ENCODE measurements around the gene PMF1. TPM values are rescaled to one million over a fixed set of nuclear protein-coding genes. Genes with fewer than 3 reads are reported as not detected.

PMF1 gene
- total and polyA plus RNA-seq, 2 experiments from 2014 or later: 44.4 to 47.7 TPM

- in situ Hi-C loops (cut with MboI): loop anchor here (10.0 kb wide), 2 partner anchors 84 to 134 kb away; no protein-coding TSS in a partner anchor
- Histone ChIP-seq H3F3A (ENCODE audit: insufficient read depth) (peaks cover 16% of the 10 kb centered on the region), H3K4me1 (ENCODE audit: insufficient read depth) (peaks cover 11% of the 10 kb centered on the region), H4K20me1 (ENCODE audit: insufficient read depth) (no peaks in the 10 kb centered on the region), H3K9ac (no peak overlapping the region), H3K27ac (no peak overlapping the region), H2AFZ (no peak overlapping the region), H3K9me2 (ENCODE audit: insufficient read depth) (no peaks in the 10 kb centered on the region), H3K4me3 (no peak overlapping the region), H3K36me3 (ENCODE audit: low read depth) (peaks cover 3% of the 10 kb centered on the region; the same call in 1 of the 2 replicates), H3K4me2 (ENCODE audit: unreplicated experiment) (no peak overlapping the region), H3K9me3 (ENCODE audit: low read depth) (no peaks in the 10 kb centered on the region), H3K79me2 (ENCODE audit: insufficient read depth) (no peaks in the 10 kb centered on the region), H3K27me3 (replicated peaks; ENCODE audit: insufficient read depth) (no peaks in the 10 kb centered on the region)
- no peak for DNase-seq
- WGBS, 2 experiments (ENCODE audit: low coverage in 1 of 2, low lambda C conversion rate in 2 of 2, missing lambda C conversion rate in 2 of 2): 85 to 88% methylated on average over 7 of the region's 7 CpGs
- TF ChIP-seq EZH2 (IDR thresholded peaks at IDR 0.05; ENCODE audit: insufficient read depth, poor library complexity, severe bottlenecking) (no peak), EZH2phosphoT487 (IDR thresholded peaks at IDR 0.05; ENCODE audit: insufficient read depth, low read depth) (no peak)
These were observed 15.7 kb downstream of the PMF1 start for GRCh38 chr1:156228501-156228900.

- Histone ChIP-seq H3F3A (ENCODE audit: insufficient read depth) (peaks cover 22% of the 10 kb centered on the region), H3K27ac (no peak overlapping the region), H3K9me3 (ENCODE audit: low read depth) (no peaks in the 10 kb centered on the region), H3K9ac (no peak overlapping the region), H3K4me3 (no peak overlapping the region), H3K4me1 (ENCODE audit: insufficient read depth) (peaks cover 16% of the 10 kb centered on the region), H3K9me2 (ENCODE audit: insufficient read depth) (no peaks in the 10 kb centered on the region), H3K27me3 (replicated peaks; ENCODE audit: insufficient read depth) (no peaks in the 10 kb centered on the region), H3K4me2 (ENCODE audit: unreplicated experiment) (no peak overlapping the region), H3K36me3 (ENCODE audit: low read depth) (no peaks in the 10 kb centered on the region), H2AFZ (no peak overlapping the region), H4K20me1 (ENCODE audit: insufficient read depth) (no peaks in the 10 kb centered on the region), H3K79me2 (ENCODE audit: insufficient read depth) (no peaks in the 10 kb centered on the region)
- TF ChIP-seq EZH2 (IDR thresholded peaks at IDR 0.05; ENCODE audit: insufficient read depth, poor library complexity, severe bottlenecking) (no peak), EZH2phosphoT487 (IDR thresholded peaks at IDR 0.05; ENCODE audit: insufficient read depth, low read depth) (no peak)
- DNase-seq: no peak
- WGBS, 2 experiments (ENCODE audit: low coverage in 1 of 2, low lambda C conversion rate in 2 of 2, missing lambda C conversion rate in 2 of 2): 87 to 88% methylated on average over 11 of the region's 11 CpGs
- in situ Hi-C loops (cut with MboI): loop anchor here (10.0 kb wide), 2 partner anchors 85 to 135 kb away; no protein-coding TSS in a partner anchor
These were observed 17.1 kb downstream of the PMF1 start for GRCh38 chr1:156229809-156230472.

- Histone ChIP-seq H3K4me2 (ENCODE audit: unreplicated experiment) (no peak overlapping the region), H3K9ac (no peak overlapping the region), H3K27me3 (replicated peaks; ENCODE audit: insufficient read depth) (no peaks in the 10 kb centered on the region), H3K36me3 (ENCODE audit: low read depth) (no peaks in the 10 kb centered on the region), H3K4me1 (ENCODE audit: insufficient read depth) (peaks cover 16% of the 10 kb centered on the region), H3K4me3 (no peak overlapping the region), H3K79me2 (ENCODE audit: insufficient read depth) (no peaks in the 10 kb centered on the region), H3K9me3 (ENCODE audit: low read depth) (no peaks in the 10 kb centered on the region), H4K20me1 (ENCODE audit: insufficient read depth) (no peaks in the 10 kb centered on the region), H3F3A (ENCODE audit: insufficient read depth) (peaks cover 22% of the 10 kb centered on the region), H2AFZ (no peak overlapping the region), H3K9me2 (ENCODE audit: insufficient read depth) (no peaks in the 10 kb centered on the region), H3K27ac (no peak overlapping the region)
- DNase-seq: no peak
- no peak for TF ChIP-seq EZH2phosphoT487 (IDR thresholded peaks at IDR 0.05; ENCODE audit: insufficient read depth, low read depth)
- TF ChIP-seq EZH2 (IDR thresholded peaks at IDR 0.05; ENCODE audit: insufficient read depth, poor library complexity, severe bottlenecking): no peak
- in situ Hi-C loops (cut with MboI): no loop called here
- WGBS, 2 experiments (ENCODE audit: low coverage in 1 of 2, low lambda C conversion rate in 2 of 2, missing lambda C conversion rate in 2 of 2): 96 to 100% methylated on average over 1 of the region's 1 CpG
These were observed 17.6 kb downstream of the PMF1 start for GRCh38 chr1:156230473-156230837.

DNA sequence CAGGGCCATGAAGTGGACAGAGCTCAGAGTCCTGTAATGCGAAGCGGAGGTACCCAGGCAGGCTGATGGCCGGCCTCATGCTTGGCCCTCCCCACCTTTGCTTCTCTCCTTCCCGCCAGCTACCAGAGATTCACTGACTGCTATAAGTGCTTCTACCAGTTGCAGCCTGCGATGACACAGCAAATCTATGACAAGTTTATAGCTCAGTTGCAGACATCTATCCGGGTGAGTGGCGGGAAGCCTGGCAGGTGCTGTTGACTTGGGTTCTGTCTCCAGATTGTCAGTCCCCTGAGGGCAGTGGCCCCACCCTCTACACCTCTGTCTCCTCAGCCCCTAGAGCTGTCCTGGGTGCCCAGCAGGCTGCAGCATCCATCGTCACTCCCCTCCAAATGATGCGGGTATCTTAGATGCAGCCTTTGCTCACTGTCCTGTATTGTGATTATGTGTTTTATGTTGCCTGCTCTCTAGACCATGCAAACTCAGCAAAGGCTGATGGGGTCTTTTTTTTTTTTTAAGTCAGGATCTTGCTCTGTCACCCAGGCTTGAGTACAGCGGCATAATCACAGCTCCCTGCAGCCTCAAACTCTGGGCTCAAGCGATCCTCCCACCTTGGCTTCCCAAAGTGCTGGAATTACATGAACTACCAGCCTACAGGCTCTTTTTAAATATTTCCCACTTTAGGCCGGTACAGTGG lies 19.5 kb downstream of the PMF1 start:
- H3K9me3 ChIP-seq (ENCODE audit: low read depth): no peaks in the 10 kb centered on the region
- peak overlapping the region; percentile 63; the same call in 1 of the 2 replicates for H3K9ac ChIP-seq
- 96 to 98% methylated on average over 12 of the region's 12 CpGs for WGBS, 2 experiments (ENCODE audit: low coverage in 1 of 2, low lambda C conversion rate in 2 of 2, missing lambda C conversion rate in 2 of 2)
- H3K4me1 ChIP-seq (ENCODE audit: insufficient read depth): peaks cover 16% of the 10 kb centered on the region
- no peaks in the 10 kb centered on the region for H3K79me2 ChIP-seq (ENCODE audit: insufficient read depth)
- in situ Hi-C loops (cut with MboI): no loop called here
- no peak overlapping the region for H3K4me2 ChIP-seq (ENCODE audit: unreplicated experiment)
- H3K27me3 ChIP-seq (replicated peaks; ENCODE audit: insufficient read depth): no peaks in the 10 kb centered on the region
- H3K4me3 ChIP-seq: no peak overlapping the region
- no peak for TF ChIP-seq EZH2phosphoT487 (IDR thresholded peaks at IDR 0.05; ENCODE audit: insufficient read depth, low read depth)
- no peak for TF ChIP-seq EZH2 (IDR thresholded peaks at IDR 0.05; ENCODE audit: insufficient read depth, poor library complexity, severe bottlenecking)
- H3K27ac ChIP-seq: peak overlapping the region; percentile 88; the same call in 1 of the 2 replicates
- H3K9me2 ChIP-seq (ENCODE audit: insufficient read depth): no peaks in the 10 kb centered on the region
- H2AFZ ChIP-seq: no peak overlapping the region
- H4K20me1 ChIP-seq (ENCODE audit: insufficient read depth): no peaks in the 10 kb centered on the region
- no peak for DNase-seq
- H3F3A ChIP-seq (ENCODE audit: insufficient read depth): peaks cover 22% of the 10 kb centered on the region
- H3K36me3 ChIP-seq (ENCODE audit: low read depth): no peaks in the 10 kb centered on the region

All from GM23248 (cell line).